Endodermal cell (in vitro differentiated cells): ENCODE data around the gene OR9Q1. TPM values are rescaled to one million over a fixed set of nuclear protein-coding genes. Genes with fewer than 3 reads are reported as not detected.

Experiments used
- DNase-seq: peaks from one replicate; pipeline ENCODE4 v3.0.0-alpha.2; 2017
- H3K27ac ChIP-seq: 2 replicates; pipeline ENCODE4 v1.5.1; 2013; ENCODE audit warnings: mild to moderate bottlenecking, low read depth, low read length, moderate library complexity
- H3K27me3 ChIP-seq: 2 replicates; pipeline ENCODE4 v1.6.1; 2013; ENCODE audit warnings: mild to moderate bottlenecking, low read length, moderate library complexity; ENCODE audit not compliant: insufficient read depth, control insufficient read depth, poor library complexity, severe bottlenecking
- H3K36me3 ChIP-seq: 2 replicates; pipeline ENCODE4 v1.7.0; 2013; ENCODE audit warnings: mild to moderate bottlenecking, low read length, moderate library complexity; ENCODE audit not compliant: control insufficient read depth, insufficient read depth
- H3K4me1 ChIP-seq: one replicate; pipeline ENCODE4 v1.7.0; 2013; ENCODE audit warnings: low read length; ENCODE audit not compliant: control insufficient read depth, insufficient read depth
- H3K4me3 ChIP-seq: 2 replicates; pipeline ENCODE4 v1.5.1; 2013; ENCODE audit warnings: mild to moderate bottlenecking, low read length, moderate library complexity
- H3K9ac ChIP-seq: 2 replicates; pipeline ENCODE4 v1.6.1; 2013; ENCODE audit warnings: mild to moderate bottlenecking, low read length, moderate library complexity; ENCODE audit not compliant: poor library complexity, severe bottlenecking; ENCODE audit errors: extremely low read depth
- H3K9me3 ChIP-seq: 2 replicates; pipeline ENCODE4 v1.6.1; 2013; ENCODE audit warnings: mild to moderate bottlenecking, low read length, moderate library complexity; ENCODE audit not compliant: control insufficient read depth
- H3K27ac Mint-ChIP-seq: 2 replicates; pipeline ENCODE4 v1.8.0; 2020; ENCODE audit warnings: mixed read lengths
- H3K27me3 Mint-ChIP-seq: 2 replicates; pipeline ENCODE4 v1.8.0; 2021; ENCODE audit warnings: mild to moderate bottlenecking, mixed read lengths; ENCODE audit not compliant: insufficient read depth
- H3K36me3 Mint-ChIP-seq: 2 replicates; pipeline ENCODE4 v1.8.0; 2020; ENCODE audit warnings: low read depth, mixed read lengths
- H3K4me1 Mint-ChIP-seq: 2 replicates; pipeline ENCODE4 v1.8.0; 2020; ENCODE audit warnings: mixed read lengths
- H3K4me3 Mint-ChIP-seq: 2 replicates; pipeline ENCODE4 v1.8.0; 2020; ENCODE audit warnings: mild to moderate bottlenecking, moderate library complexity, mixed read lengths
- H3K9me3 Mint-ChIP-seq: 2 replicates; pipeline ENCODE4 v1.8.0; 2020; ENCODE audit warnings: mild to moderate bottlenecking, mixed read lengths
- WGBS, 2 experiments: methylation state at CpG; one replicate each; pipeline versions ENCODE4 v1.1.5 to v1.1.7; 2013; ENCODE audit warnings: missing lambda C conversion rate in 2 of 2, mixed read lengths in 1 of 2; ENCODE audit not compliant: insufficient coverage in 1 of 2, insufficient read length in 1 of 2; 5-methylcytosine and 5-hydroxymethylcytosine counted together
- total RNA-seq, 2 donors: library from RNA; stranded (reverse); fragmentation: NEBNext Ultra II Directional in 1 of 2; extraction: Animal tissue kit (Norgen Biotek cat#: 25700) in 1 of 2; gene quantifications; 2 replicates in 1 of 2; 3 replicates in 1 of 2; pipeline ENCODE4 v1.2.1, GENCODE V29; 2021
- TF ChIP-seq, protein P1 (sequence below): fragments of 200-600 bp; sonication (generic); conservative IDR thresholded peaks from 2 replicates; pipeline ENCODE4 v1.5.0; 2021; ENCODE audit warnings: antibody characterized with exemption, mild to moderate bottlenecking

Gene OR9Q1
- total RNA-seq, 2 donors from 2014 or later, result not detected

- H3K4me1 ChIP-seq, result no peaks in the 10 kb centered on the region
- H3K27me3 ChIP-seq, result no peaks in the 10 kb centered on the region
- no peak overlapping the region for H3K9ac ChIP-seq
- no peak overlapping the region for H3K4me3 ChIP-seq
- no peaks in the 10 kb centered on the region for H3K27me3 Mint-ChIP-seq
- no peaks in the 10 kb centered on the region for H3K4me1 Mint-ChIP-seq
- H3K4me3 Mint-ChIP-seq, result no peak overlapping the region
- no peak for DNase-seq
- no peaks in the 10 kb centered on the region for H3K9me3 Mint-ChIP-seq
- H3K36me3 ChIP-seq, result no peaks in the 10 kb centered on the region
- TF ChIP-seq, protein P1, sequence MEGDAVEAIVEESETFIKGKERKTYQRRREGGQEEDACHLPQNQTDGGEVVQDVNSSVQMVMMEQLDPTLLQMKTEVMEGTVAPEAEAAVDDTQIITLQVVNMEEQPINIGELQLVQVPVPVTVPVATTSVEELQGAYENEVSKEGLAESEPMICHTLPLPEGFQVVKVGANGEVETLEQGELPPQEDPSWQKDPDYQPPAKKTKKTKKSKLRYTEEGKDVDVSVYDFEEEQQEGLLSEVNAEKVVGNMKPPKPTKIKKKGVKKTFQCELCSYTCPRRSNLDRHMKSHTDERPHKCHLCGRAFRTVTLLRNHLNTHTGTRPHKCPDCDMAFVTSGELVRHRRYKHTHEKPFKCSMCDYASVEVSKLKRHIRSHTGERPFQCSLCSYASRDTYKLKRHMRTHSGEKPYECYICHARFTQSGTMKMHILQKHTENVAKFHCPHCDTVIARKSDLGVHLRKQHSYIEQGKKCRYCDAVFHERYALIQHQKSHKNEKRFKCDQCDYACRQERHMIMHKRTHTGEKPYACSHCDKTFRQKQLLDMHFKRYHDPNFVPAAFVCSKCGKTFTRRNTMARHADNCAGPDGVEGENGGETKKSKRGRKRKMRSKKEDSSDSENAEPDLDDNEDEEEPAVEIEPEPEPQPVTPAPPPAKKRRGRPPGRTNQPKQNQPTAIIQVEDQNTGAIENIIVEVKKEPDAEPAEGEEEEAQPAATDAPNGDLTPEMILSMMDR, result no peak
- H3K36me3 Mint-ChIP-seq, result no peaks in the 10 kb centered on the region
- H3K27ac Mint-ChIP-seq, result peak overlapping the region; percentile 33
- H3K27ac ChIP-seq, result no peak overlapping the region
- no peaks in the 10 kb centered on the region for H3K9me3 ChIP-seq
- 86 to 100% methylated on average over 2 to 4 of the region's 4 CpGs for WGBS, 2 experiments
Measured at GRCh38 chr11:58027341-58027740, 3.7 kb downstream of the OR9Q1 start.

DNA sequence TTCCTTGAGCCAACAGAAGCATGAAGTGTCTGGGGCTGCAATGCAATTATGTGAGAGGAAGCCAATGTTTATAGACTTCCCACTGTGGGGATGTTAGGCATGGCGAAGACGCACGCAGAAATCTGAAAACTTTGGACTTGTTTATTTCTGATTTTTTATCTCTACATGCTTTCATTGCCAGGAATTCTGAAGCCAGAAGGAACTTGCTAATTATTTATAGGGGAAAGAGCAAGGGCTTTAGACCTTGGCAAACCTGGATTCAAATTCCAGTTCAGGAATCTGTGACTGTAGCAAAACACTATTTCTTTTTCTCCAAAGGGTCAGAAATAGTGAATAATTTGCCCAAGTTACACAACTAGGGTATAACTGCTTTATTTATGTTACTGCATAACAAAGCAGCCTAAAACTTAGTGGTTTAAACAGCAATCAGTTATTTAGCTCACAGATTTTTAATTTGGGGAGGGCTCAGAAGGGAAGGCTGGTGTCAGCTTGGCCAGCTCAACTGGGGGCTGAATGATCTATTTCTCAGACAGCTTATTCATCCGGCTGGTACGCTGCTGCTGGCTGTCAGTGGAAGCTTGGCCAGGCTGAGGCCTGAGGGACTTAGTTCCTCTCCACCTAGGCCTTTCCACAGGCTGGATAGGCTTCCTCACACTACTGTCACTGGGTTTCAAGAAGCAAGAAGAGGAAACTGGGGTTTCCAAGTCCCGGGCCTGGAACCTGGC lies 5.2 kb downstream of the OR9Q1 start:
- no peak overlapping the region for H3K27ac ChIP-seq
- H3K4me3 ChIP-seq, result no peak overlapping the region
- Mint-ChIP-seq H3K4me3 (no peak overlapping the region), H3K9me3 (peaks cover 6% of the 10 kb centered on the region), H3K27ac (no peak overlapping the region), H3K4me1 (no peaks in the 10 kb centered on the region), H3K27me3 (no peaks in the 10 kb centered on the region), H3K36me3 (no peaks in the 10 kb centered on the region)
- H3K27me3 ChIP-seq, result no peaks in the 10 kb centered on the region
- no peak for DNase-seq
- TF ChIP-seq, protein P1, result no peak
- H3K9ac ChIP-seq, result no peak overlapping the region
- 95 to 100% methylated on average over 3 to 6 of the region's 6 CpGs for WGBS, 2 experiments
- no peaks in the 10 kb centered on the region for H3K36me3 ChIP-seq
- no peaks in the 10 kb centered on the region for H3K4me1 ChIP-seq
- H3K9me3 ChIP-seq, result peaks cover 8% of the 10 kb centered on the region

- H3K4me3 Mint-ChIP-seq, result no peak within 1 kb of the TSS
- H3K27ac Mint-ChIP-seq, result no peak within 1 kb of the TSS
Measured at GRCh38 chr11:58030653-58031052, 7.0 kb downstream of the OR9Q1 start, which contains the start of gene OR6Q1. Gene OR6Q1 (plus strand): TSS chr11:58030953. CDS start chr11:58030953, 0 bp downstream.

More at GRCh38 chr11:58030653-58031052, 7.0 kb downstream of the OR9Q1 start, which contains the start of gene OR6Q1:
- Mint-ChIP-seq H3K9me3 (peaks cover 11% of the 10 kb centered on the region), H3K4me1 (no peaks in the 10 kb centered on the region), H3K36me3 (no peaks in the 10 kb centered on the region), H3K27me3 (no peaks in the 10 kb centered on the region)
- TF ChIP-seq, protein P1, result no peak
- Histone ChIP-seq H3K9me3 (peaks cover 12% of the 10 kb centered on the region), H3K36me3 (no peaks in the 10 kb centered on the region), H3K4me3 (no peak within 1 kb of the TSS), H3K27ac (no peak within 1 kb of the TSS), H3K4me1 (no peaks in the 10 kb centered on the region), H3K27me3 (no peaks in the 10 kb centered on the region), H3K9ac (no peak within 1 kb of the TSS)
- DNase-seq, result no peak
